ENCODE results near the gene CRK. TPM values are rescaled to one million over a fixed set of nuclear protein-coding genes. Genes with fewer than 3 reads are reported as not detected.

CRK gene
- 127 and 129 TPM in 2 replicates for total RNA-seq

GRCh38 chr17:1455797-1456599 is at the start of gene CRK:
CRK (minus strand) TSS chr17:1456232; CDS start chr17:1456117, 115 bp downstream.

DNA sequence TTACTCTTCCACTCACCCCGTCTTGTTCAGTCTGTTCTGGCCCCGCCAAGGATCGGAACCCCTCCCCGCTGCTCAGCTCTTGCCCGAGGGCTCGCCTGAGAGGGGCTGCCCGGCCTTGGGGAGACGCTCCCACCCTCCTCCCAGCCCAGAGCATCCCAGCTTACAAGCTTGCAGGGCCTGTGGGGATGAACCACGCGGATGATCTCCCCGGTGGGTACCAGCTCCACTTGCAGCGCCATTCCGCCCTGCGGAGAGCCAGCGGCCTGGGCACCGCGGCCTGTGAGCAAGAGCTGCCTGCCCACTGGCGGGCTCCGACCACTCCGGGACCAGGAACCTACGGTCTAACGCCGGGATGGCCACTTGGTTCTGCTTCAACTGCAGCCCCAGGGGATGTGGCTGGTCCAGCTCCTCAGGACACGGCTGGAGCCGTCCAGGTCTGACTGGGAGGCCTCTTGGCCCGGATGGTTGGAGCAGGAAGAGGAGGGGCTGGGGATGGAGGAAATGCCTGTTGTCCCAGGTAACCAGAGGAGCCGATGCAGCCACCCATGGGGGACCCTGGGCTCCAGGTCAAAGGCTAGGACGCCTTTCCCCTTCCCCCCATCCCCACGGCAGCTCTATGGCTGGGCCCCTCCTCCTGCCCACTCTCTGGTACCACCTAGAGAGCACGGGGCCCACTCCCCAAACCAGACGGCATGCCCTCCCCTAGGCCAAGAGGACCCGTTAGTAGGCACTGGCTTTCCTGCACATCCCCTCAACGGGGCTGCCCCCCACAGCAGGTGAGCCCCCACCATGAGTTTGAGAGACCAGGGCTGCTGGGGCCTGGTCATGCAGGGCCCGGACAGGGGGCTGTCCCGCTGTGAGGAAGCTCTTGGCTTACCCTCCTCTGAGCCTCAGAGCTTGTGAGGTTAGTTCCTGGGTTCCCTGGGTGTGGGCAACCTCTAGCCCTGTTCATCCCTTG is 36.5 kb upstream of the CRK start, which contains the start of gene MYO1C:
Gene MYO1C (minus strand): TSS at position 438 of the 958 bp plus-strand sequence. CDS start 199 bp downstream, at position 239.

GRCh38 chr17:1399679-1400512 is 56.1 kb downstream of the CRK start, which contains the start of gene YWHAE:
YWHAE (minus strand) TSS chr17:1400222; CDS start chr17:1400110, 112 bp downstream.

Other genes starting within 250 kb of the CRK start
- not detected in 2 replicates for gene BHLHA9, start 185.8 kb downstream of the CRK start, total RNA-seq
- not detected in 2 replicates for gene TRARG1, start 176.6 kb downstream of the CRK start, total RNA-seq
- gene YWHAE, start 56.0 kb downstream of the CRK start, total RNA-seq: 335 and 389 TPM in 2 replicates
- 179 and 191 TPM in 2 replicates for gene MYO1C, start 36.5 kb upstream of the CRK start, total RNA-seq
- 31.4 and 35.5 TPM in 2 replicates for gene INPP5K, start 60.4 kb upstream of the CRK start, total RNA-seq
- gene PITPNA, start 106.6 kb upstream of the CRK start, total RNA-seq: 17.8 and 19.4 TPM in 2 replicates
- gene SLC43A2, start 172.6 kb upstream of the CRK start, total RNA-seq: 9.0 and 14.5 TPM in 2 replicates
- 2.3 and 4.4 TPM in 2 replicates for gene SCARF1, start 189.5 kb upstream of the CRK start, total RNA-seq
- 12.0 and 13.7 TPM in 2 replicates for gene RILP, start 193.6 kb upstream of the CRK start, total RNA-seq
- 98.3 and 117 TPM in 2 replicates for gene PRPF8, start 228.6 kb upstream of the CRK start, total RNA-seq

Data from aortic smooth muscle cell (primary cell).